Kidney tubule cell (primary cell): Measurements from ENCODE around the gene MLIP.

ENCODE experiments used
- DNase-seq: peaks from one replicate; pipeline ENCODE4 v3.0.0-alpha.2; 2018; ENCODE audit warnings: low spot score

The MLIP gene

DNA sequence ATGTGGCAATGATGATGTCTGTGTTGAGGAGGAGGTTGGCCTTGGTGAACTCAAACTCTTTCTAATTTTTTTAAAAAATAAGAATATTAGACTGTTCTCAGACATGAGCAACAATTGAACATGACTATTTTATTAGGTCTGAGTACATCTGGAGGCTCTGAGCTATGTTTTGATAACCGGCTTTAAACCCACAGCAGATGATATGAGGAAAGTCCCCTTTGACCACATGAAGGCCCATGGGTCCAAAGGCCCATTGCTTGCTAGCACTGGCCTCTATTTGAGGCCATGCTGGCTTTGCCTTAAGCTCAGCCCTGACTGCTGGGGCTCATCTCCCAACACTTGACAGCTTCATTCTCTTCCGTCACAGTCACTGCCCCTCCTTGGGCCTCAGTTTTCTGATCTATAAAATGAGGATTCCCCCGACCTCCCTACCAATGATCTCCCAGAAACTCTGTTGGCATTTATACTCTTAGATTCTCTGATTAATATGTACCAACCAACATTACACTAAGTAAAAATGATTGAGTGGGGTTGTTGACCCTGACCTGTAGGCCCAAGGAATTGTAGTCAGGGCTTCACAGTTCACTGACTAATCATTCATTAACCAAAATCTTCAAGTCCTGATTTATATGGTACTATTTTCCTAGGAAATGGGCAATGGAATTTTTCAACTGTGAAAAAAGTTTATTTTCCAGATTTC is 173.1 kb downstream of the MLIP start:
- DNase-seq: peak; percentile 72

DNA sequence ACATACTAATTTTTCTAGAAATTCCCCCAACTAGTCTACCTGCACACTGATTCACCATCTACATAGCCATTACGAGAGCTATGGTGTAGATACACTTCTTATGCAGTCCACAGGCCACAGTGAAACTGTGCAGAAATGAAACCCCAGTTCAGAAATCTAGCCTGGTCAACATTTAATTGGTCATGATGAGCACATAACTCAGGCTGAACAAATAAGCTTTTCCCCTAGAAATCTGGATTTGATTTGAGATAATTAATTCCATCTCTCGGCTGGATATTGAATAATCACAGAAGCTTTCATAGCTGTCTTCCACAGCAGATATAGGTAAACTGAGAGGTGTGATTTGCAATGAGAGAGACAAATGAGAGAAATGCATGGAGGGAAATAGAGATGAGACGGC is 174.4 kb downstream of the MLIP start:
- no peak for DNase-seq

DNA sequence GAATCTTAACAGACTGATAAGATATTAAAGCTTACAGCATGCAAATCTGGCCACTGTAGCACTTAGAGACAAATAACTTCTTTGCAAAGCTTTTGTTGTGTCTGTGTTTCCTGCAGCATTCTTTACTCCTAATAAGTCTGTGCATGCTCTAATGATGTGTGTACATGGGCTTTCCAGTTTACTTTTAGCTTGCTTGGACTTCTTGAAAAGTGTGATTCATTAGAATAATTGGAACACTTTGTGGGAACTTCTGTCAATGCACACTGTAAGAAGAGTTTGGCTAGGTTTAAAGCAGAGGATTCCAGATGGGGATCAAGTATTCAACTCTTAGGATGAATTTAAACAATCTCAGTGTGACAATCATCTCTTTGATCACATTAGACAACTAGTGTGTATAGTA is 174.9 kb downstream of the MLIP start:
- peak; percentile 33 for DNase-seq

DNA sequence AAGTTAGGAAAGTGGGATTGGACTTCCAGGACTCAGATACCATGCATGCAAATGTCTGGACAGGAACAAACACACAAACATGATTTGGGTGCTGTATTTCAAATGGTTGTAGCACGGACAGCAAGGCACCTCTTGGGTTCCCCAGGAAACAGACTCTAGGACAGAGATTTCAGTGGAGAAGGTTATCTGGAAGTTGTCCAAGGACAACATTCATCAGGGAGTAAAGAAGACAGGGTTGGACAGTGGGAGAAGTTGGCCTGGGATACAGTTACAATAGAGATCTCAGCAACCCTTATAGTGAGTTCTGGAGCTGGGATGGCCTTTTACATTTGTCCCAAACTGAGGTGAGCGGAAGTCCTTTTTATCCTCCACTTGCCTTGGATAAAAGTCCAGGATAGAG is 177.2 kb downstream of the MLIP start:
- DNase-seq: no peak

DNA sequence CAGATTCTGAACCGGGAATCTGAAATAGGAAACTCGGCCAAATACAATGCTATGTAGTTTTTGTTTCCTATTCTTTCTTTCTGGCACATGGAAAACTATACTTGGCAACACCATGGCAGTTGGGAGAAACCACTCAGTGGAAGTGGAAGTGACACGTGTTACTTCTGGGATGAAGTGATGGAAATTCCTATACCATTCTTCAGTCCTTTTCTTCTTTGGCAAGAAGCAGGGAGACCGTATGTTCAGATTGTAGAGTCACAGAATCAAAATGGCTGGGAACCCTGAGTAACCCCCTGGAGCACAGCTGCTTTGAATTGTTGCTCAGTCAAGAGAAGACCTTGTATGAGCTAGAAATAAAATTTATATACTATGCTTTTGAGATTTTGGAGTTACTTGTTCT is 178.2 kb downstream of the MLIP start:
- no peak for DNase-seq

DNA sequence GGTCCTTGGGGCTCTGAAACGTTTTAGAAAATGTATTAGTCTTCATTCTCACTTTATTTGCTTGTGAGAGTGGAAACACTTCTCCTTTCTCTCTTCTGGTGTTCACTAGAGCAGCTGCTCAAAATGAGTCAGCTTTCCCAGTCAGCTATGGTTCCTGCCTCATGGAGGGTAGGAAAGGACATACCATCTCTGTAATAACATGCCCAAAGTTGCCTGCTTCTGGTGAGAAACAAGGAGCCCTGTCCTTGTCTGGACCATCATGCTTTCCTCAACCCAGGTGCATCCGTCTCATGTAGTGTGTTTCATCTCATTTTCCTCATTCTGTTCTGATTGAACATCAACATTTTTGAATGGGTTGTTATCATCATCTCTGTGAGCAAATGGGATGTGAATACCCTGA is 179.9 kb downstream of the MLIP start:
- peak; percentile 84 for DNase-seq

DNA sequence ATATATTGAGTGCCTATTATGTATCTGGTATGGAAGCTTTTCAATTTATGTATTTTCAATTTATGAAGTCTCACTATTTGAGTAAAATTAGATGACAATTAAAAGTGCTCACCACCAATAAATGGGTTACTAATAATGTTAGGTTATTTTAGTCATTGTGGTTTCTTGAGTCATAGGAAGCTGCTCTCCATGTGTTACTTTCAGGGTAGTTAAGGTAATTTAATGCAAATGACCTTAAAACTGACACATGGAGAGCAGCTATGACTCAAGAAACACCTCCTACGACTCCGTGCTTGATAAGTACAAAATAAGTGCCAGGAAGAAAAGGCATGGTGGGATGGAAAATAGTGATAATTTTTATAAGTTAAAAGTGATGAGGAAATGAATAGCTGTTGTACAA is 180.5 kb downstream of the MLIP start:
- DNase-seq: peak; percentile 89

DNA sequence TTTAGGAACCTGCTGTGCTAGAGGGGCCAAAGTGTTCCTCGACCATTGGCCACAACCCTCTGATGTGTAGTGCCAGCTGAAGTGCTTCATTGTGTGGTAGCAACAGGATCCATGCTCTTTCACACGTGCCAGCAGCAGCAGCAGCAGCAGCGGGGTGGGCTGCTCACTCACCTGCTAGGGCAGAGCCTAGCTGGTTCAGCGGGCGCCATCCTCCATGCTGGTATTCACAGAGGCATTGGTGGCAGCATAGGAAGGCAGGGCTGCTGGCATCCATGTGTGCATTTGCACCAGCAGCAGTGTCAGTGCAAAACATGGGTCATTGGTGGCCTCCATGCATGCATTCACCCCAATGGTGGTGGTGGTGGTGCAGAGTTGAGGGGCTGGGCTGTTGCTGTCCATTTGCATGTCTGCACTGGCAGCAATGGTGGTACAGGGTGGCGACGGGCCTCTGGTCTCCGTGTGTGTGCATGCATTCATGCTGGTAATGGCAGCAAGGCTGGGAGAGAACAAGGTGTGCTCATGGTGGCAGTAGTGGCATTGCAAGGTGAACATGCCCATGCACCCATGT is 183.8 kb downstream of the MLIP start:
- DNase-seq: no peak

DNA sequence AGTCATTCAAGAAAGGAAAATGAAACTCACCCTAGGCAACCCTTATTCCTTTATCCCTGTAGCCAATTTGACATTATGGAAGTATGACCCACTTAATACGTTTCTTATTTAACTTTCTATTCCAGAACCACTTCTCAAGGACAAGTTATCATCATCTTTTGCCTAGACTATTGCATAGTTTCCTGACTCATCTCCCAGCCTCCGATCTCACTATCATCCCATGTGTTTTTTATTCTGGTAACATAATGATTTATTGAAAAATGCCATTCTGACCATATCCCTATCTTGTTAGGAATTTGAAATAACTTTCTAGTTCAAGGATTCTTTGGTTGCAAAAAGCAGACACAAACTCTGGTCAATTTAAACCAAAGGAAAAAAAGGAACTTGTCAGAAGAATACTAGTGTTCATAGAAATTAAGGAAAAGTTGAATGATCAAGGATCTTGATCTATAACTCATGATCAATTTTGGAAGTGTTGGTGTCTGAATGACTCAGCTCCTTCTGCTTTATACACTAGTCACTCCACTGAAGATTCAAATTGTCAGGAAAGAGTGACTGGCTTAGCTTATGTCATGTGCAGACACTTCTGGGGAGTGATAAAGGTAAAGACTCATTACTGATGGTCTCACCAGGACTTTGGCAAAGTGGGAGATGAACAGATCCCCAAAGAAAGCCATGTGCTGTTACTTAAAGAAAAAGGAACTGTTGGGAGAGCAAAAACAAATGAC is 188.5 kb downstream of the MLIP start:
- DNase-seq: peak; percentile 15

DNA sequence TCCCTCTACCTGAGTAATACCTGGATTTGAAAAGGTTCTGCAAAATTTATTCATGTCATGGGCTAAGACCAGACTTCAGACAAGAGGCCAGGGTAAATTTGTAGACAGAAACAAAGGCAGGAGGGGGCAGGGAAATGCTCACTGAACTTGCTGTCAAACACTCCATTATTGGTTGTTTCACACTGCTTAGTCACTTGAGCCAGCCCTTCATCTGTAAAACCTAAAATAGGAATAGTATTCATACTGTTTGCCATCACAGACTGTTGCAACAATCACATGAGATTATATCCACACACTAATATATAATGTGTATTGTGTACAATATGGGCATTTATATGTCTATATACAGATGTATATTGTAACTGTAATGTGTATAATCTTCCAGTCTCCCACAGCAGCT is 190.5 kb downstream of the MLIP start:
- DNase-seq: no peak

DNA sequence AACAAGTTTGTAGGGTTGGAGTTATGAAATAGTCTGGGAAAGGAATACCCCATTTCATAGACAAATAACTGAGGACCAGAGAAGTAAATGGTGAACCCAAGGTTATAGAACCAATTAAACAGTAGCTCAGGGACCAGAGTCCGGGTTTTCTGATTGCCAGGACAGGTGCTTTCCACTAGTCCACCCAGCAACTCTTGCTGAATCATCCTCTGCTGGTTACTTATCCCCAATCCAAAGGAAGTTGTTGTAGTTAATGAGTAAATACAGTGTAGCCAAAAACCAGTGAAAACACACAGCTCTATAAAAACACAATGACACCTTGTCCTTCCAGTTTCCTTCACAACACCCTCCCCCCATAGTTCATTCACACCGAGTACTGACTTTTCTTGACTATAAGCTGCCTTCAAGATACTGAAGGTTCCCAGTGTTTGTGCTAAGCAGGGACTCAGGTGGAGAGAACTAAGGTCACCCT is 196.2 kb downstream of the MLIP start:
- DNase-seq: peak; percentile 96

DNA sequence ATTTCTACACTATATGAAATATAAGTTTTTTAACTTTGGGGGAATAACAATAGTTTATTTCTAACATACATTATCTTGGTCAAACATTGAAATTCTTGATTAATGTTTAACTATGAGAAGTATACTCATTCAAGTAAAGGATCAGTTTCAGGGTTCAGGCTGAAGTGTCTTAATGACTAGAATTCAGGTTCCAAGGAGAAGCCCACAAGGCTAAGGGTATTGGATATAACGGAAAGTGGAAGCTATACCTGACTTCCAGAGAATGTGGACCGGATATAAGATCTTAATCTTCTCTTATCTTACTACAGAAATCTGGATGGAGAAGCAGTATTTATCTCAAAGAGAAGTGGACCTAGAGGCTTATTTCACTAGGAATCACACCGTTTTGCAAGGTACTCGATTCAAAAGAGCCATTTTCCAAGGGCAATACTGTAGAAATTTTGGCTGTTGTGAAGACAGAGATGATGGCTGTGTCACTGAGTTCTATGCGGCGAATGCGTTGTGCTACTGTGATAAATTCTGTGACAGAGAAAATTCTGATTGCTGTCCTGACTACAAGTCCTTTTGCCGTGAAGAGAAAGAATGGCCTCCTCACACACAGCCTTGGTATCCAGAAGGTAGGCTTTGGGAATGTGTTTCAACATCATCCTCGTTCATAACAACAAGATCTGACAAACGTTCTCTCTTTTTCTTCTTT is 197.2 kb downstream of the MLIP start, which contains the start of gene TINAG:
TSS of gene TINAG (plus strand) at position 153 of the 697 bp plus-strand sequence. CDS start at position 263, 110 bp downstream.
- peak; percentile 30 for DNase-seq

DNA sequence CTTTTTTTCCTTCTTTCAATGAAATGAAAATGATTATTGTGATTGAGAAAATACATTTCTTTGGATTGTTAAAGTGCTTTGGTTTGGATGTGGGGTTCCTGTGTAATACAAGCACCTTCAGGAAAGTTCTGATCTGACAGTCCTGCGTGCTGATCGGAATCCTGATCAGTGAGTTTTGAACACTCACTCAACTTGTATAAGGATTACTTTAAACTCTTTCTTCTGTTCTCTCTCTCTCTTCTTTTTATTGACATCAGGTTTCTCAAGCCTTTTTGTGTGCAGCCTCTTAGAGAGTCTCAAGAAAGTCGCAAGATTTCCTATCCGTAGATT is 197.7 kb downstream of the MLIP start:
- no peak for DNase-seq

DNA sequence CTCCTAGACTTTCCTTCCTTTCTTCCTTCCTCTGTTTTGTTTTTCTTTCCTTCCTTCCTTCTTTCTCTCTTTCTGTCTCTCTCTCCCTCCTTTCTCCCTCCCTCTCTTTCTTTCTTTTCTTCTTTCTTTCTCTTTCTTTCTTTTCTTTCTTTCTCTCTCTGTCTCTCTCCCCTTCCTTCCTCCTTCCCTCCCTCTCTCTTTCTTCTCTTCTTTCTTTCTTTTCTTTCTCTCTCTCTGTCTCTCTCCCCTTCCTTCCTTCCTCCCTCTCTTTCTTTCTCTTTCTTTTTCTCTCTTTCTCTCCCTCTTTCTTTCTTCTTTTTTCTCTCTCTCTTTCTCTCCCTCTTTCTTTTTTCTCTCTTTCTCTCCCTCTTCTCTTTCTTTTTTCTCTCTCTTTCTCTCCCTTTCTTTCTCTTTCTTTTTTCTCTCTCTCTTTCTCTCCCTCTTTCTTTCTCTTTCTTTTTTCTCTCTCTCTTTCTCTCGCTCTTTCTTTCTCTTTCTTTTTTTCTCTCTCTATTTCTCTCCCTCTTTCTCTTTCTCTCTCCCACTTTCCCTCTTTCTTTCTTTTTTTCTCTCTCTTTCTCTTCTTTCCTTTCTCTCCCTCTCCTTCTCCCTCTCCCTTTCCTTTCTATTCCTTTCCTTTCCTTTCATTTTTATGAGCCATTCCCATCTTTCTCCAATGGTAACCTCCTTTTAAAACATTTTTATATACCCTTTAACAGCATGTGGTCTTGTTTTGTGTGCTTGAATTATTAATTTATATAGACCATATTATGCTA is 199.3 kb downstream of the MLIP start:
- DNase-seq: no peak

DNA sequence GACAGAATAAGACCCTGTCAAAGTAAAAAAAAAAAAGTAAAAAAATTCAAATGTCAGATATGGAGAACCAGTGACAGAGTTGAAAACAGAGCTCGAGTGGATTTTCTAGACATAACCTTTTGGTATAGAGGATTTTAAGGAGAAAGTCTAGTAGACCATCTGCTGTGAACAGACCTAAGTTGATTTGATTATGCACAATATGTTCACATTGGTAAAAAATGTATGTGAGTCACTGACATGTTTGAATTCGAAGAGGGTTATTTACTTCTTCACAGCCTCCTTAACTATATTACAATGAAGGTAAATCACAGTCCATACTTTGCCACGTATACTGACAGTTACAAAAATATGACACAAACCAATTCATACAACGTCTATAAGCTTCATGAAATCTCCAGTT is 204.4 kb downstream of the MLIP start:
- no peak for DNase-seq
